NCI-H2171 treated with DMSO at 0.1 percent for 48 hours (cell line): ENCODE data around the gene RLN2.
"Not testable (repeated sequence)": the region's sequence is repeated elsewhere in the genome, so short reads cannot be mapped to it uniquely, and the experiment has no call there.

Experiments used
- DNase-seq: peaks from one replicate; lab custom pipeline; 2025; lab: John Stamatoyannopoulos, UW

The RLN2 gene, protein sequence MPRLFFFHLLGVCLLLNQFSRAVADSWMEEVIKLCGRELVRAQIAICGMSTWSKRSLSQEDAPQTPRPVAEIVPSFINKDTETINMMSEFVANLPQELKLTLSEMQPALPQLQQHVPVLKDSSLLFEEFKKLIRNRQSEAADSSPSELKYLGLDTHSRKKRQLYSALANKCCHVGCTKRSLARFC

GRCh38 chr9:5303840-5304795 is at the start of gene RLN2:
TSS of gene RLN2 (minus strand) at chr9:5304716. CDS start at chr9:5304580, 136 bp downstream.
- not testable (repeated sequence) for DNase-seq

DNA sequence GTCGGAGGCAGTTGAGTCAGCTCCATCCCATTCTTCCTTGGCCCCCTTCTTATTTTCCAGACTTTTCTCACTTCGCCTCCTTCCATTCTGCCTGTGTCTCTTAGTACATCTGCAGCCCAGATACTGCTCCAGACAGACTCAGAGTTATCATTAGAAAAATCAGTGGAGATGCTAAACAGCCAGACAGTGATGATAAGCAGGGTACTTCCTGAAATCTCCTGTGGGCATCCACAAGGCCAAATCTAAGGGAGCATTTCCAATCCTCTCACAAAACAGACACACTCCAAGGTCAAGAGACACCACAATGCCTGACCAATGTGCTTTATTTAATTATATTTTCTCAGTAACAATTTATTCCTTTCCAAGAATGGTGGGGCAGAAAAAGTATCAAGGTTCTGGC is 49.7 kb upstream of the RLN2 start:
- no peak for DNase-seq

DNA sequence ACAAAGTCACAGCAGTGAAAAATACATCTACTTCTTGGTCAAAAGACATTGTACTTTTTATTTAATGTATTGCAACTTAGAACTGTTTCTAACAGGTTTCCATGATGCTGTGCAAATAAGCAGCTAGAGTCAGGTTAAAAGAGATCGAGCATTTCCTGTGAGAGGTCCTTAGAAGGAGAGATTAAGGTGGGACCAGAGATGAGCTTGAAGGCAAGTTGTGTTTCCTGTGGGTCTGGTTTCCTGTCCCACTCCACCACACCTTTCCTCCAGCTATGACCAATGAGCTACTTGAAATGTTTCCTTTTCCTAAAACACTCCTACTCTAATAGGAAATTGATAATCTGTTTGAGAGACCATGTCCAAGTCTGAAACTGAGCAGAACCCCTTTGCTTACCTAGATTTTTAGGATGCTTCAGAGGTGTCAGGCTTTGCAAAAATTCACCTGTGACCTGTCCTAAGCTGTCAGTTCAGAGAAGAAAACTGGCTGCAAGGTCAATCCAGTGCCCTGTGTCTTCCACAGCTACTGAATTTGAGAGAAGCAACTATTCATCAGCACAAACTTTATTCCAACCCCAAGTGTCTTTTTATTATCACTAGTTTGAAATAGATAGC is 48.2 kb upstream of the RLN2 start:
- DNase-seq, result no peak

GRCh38 chr9:5338992-5339981 is 34.8 kb upstream of the RLN2 start, which contains the start of gene RLN1:
TSS of gene RLN1 (minus strand) at chr9:5339876. CDS start at chr9:5339746, 130 bp downstream.
- not testable (repeated sequence) for DNase-seq

DNA sequence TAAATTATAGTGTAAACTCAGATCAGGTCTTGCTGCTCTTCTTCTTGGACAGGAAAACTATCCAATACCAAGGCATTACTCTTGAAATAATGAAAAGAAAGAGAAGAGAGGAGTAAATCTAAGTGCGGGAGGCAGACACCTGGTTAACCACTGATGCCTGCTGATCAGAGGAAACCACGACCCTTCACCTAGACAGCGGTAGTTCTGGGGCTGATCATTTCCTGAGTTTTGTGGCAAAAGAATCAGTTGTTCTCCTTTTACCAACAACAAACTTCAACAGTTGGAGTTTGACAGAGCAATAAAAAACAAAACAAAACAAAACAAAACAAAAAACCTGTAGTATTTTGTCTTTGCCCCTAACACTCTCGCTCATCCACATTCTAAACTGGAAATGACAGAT is 32.2 kb upstream of the RLN2 start:
- no peak for DNase-seq

- DNase-seq, result not testable (repeated sequence)
Measured at GRCh38 chr9:5331276-5331675, 26.8 kb upstream of the RLN2 start.

DNA sequence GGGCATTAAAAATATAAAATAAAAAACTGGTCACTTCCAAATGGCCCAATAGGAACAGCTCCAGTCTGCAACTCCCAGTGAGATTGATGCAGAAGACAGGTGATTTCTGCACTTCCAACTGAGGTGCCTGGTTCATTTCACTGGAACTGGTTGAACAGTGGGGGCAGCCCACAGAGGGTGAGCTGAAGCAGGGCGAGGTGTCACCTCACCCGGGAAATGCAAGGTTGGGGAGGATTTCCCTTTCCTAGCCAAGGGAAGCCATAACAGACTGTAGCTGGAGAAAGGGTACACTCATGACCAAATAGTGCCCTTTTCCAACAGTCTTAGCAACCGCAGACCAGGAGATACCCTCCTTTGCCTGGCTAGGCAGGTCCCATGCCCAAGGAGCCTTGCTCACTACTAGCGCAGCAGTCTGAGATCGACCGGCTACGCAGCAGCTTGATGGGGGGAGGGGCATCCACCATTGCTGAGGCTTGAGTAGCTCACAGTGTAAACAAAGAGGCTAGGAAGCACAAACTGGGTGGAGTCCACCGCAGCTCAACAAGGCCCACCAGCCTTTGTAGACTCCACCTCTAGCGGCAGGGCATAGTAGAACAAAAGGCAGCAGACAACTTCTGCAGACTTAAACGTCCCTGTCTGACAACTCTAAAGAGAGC is 22.5 kb upstream of the RLN2 start:
- DNase-seq, result peak; percentile 17

- DNase-seq, result no peak
Measured at GRCh38 chr9:5326187-5326586, 21.7 kb upstream of the RLN2 start.

DNA sequence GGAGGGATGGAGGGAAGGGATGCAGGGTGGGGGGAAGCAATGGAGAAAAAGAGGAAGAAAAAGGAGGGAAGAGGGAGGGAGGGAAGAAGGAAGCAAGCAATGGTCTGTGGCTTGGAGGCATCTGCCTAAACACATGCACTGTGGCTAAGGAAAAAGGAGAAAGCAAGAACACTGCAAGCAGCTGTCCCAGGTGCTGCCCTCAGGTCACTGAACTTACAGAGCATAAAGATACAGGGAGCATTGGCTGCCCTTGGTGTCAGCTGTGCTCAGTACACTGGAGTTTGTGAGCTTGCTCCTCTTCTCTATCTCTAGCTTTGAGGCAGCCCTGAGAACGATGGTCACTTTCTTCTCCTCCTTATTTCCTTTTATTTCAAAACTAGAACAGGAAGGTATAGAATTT is 17.1 kb upstream of the RLN2 start:
- not testable (repeated sequence) for DNase-seq

DNA sequence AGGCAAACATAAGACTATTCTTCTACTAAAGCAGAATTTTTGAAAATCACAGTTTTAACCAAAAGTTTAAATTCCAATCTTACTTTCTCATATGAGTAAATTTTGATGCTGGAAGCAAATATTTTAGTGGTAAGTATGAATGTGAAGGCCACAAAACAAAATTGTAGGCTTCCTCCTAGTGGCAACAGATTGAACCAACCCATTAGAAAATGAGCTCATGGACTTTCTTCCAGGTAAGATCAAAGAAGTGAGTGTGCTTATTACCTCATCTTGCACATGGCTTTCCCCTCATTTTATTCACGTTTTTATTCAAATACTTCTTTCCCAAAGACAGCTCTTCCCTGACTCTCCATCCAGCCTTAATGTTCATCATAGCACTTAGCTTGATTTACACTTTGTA is 16.5 kb upstream of the RLN2 start:
- DNase-seq, result no peak

DNA sequence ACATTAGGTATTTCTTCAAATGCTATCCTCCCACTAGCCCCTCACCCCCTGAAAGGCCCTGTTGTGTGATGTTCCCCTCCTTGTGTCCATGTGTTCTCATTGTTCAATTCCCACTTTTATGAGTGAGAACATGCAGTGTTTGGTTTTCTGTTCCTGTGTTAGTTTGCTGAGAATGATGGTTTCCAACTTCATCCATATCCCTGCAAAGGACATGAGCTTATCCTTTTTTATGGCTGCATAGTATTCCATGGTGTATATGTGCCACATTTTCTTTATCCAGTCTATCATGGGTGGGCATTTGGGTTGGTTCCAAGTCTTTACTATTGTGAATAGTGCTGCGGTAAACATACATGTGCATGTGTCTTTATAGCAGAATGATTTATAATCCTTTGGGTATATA is 11.9 kb upstream of the RLN2 start:
- DNase-seq, result not testable (repeated sequence)

DNA sequence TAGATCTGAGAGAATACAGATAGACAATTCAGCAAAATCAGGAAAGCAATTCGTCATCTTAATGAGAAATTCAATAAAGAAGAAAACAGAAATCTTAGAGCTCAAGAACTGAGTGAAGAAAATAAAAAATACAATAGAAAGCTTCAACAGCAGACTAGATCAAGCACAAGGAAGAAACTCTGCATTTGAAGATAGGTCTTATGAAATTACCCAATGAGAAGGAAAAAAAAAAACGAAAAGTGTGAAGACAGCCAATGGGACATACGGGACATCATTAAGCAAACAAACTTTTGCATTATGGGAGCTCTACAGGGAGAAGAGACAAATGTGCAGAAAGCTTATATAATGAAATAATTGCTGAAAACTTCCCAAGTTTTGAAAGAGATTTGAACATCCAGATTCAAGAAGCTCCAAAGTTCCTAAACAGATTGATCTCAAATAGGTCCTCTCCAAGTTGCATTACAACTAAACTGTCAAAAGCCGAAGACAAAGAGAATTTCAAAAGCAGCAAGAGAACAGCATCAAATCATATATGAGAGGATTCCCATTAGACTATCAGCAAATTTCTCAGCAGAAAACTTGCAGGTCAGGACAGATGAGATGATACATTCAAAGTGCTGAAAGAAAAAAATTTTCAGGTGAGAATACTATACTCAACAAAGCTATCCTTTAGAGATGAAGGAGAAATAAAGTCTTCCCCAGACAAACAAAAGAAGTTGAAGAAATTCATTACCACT is 10.8 kb upstream of the RLN2 start:
- DNase-seq, result no peak

DNA sequence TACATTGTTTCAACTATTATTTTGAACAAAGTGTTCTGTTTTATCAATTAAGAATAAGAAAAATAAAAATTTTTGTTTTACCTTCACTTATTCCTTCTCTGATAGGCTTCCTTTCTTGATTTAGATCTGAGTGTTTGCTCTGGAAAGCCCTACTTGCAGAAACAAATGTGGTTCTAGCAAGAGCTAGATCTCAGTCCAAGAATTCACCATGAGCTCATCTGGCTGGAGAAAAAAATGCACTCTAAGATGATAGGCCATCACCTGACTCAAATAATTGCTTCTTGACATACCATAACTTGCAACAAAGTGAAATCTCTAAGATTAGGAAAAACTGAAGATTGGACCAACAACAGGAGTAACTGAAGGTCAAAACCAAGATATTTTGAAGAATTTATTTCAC is 6.3 kb upstream of the RLN2 start:
- DNase-seq, result no peak

GRCh38 chr9:5305741-5306140 is 1.2 kb upstream of the RLN2 start:
- no peak for DNase-seq

- no peak for DNase-seq
Measured at GRCh38 chr9:5301544-5301943, 3.0 kb downstream of the RLN2 start.

- no peak for DNase-seq
Measured at GRCh38 chr9:5292141-5292540, 12.4 kb downstream of the RLN2 start.

- no peak for DNase-seq
Measured at GRCh38 chr9:5288591-5288990, 15.9 kb downstream of the RLN2 start.

DNA sequence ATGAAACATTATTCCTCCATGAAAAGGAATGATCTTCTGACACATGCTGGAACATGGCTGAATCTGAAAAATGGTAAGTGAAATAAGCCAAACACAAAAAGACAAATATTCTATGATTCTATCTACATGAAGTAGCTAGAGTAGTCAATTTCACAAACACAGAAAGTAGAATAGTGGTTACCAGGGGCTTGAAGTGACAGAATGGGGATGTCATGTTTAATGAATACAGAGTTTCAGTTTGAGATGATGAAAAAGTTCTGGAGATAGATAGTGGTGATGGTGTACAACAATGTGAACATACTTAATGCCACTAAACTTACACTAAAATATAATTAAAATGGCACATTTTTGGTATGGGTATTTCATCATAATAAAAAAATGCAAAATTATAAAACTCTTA is 18.3 kb downstream of the RLN2 start:
- DNase-seq, result no peak

GRCh38 chr9:5278486-5278885 is 26.0 kb downstream of the RLN2 start:
- DNase-seq, result no peak

DNA sequence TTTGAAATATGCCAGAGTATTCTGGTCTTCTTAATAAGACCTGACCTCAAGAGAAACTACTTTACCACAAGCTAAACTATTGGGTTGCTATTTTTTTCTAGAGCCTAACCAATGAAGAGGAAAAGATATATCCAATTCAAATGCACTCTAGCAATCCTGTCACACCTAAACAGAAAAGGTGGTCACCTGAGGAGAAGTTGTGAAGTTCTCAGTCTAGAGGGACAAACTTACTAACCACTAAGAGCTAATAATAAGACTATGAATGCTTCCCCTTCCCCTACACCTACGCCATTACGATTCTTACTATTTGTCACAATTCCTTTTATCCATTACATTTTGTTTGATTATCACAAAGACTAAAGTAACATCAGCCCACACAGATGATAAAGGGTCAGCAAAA is 29.7 kb downstream of the RLN2 start:
- no peak for DNase-seq
